Upper lobe of left lung (tissue), 6 donors: Measurements from ENCODE around the gene MARK2. TPM values are rescaled to one million over a fixed set of nuclear protein-coding genes. Genes with fewer than 3 reads are reported as not detected.

Source experiments
- ATAC-seq, 2 donors: fragments of 200-7000 bp; cut with Tn5 transposase; one replicate each; pipeline ENCODE4 v1.9.1; 2022; ENCODE audit warnings: mild to moderate bottlenecking in 2 of 2, moderate library complexity in 2 of 2; ENCODE audit not compliant: low FRiP score in 2 of 2
- DNase-seq, 2 donors: peaks; one replicate each; pipeline ENCODE4 v3.0.0-alpha.2; 2019 to 2020
- H3K27ac ChIP-seq, 4 donors: fragments of 200-600 bp; sonication (generic); one replicate each; pipeline ENCODE4 v1.5.1; 2016 to 2019
- H3K27me3 ChIP-seq, 4 donors: fragments of 200-600 bp; sonication (generic); one replicate each; pipeline ENCODE4 v1.5.1; 2017 to 2019
- H3K36me3 ChIP-seq, 4 donors: fragments of 200-600 bp; sonication (generic); one replicate each; pipeline ENCODE4 v1.5.1; 2016 to 2019
- H3K4me1 ChIP-seq, 4 donors: fragments of 200-600 bp; sonication (generic); one replicate each; pipeline ENCODE4 v1.5.1; 2018 to 2019
- H3K4me3 ChIP-seq, 4 donors: fragments of 200-600 bp; sonication (generic); one replicate each; pipeline ENCODE4 v1.5.1; 2017 to 2019; ENCODE audit warnings: mild to moderate bottlenecking in 2 of 4, moderate library complexity in 1 of 4
- H3K9me3 ChIP-seq, 4 donors: fragments of 200-600 bp; sonication (generic); one replicate each; pipeline ENCODE4 v1.5.1; 2018 to 2019
- CTCF ChIP-seq, 6 experiments: fragments of 450-650 bp in 4 of 6; fragments of 200-600 bp in 2 of 6; sonication (generic) in 2 of 6; IDR thresholded peaks; one replicate each; pipeline ENCODE4 v1.5.1; 2016 to 2019; ENCODE audit warnings: antibody characterized with exemption in 6 of 6
- EP300 ChIP-seq, 4 donors: sonication (generic); formaldehyde crosslinking; IDR thresholded peaks; one replicate each; pipeline ENCODE4 v1.5.1; 2017; ENCODE audit warnings: antibody characterized with exemption in 4 of 4, control low read depth in 2 of 4
- POLR2A ChIP-seq, 4 donors: fragments of 450-650 bp; IDR thresholded peaks; one replicate each; pipeline ENCODE4 v1.5.1; 2016 to 2017; ENCODE audit warnings: antibody characterized with exemption in 4 of 4, mild to moderate bottlenecking in 2 of 4
- POLR2AphosphoS5 ChIP-seq, 2 donors: sonication (generic); formaldehyde crosslinking; IDR thresholded peaks; one replicate each; pipeline ENCODE4 v1.5.1; 2017; ENCODE audit warnings: antibody characterized with exemption in 2 of 2
- WGBS, 2 donors: methylation state at CpG; one replicate each; pipeline ENCODE4 v1.1.5; 2017 to 2018; 5-methylcytosine and 5-hydroxymethylcytosine counted together
- total RNA-seq, 6 donors: library from RNA; depleted of rRNA in 4 of 6; stranded (reverse); fragments of >200 nt in 4 of 6; gene quantifications; one replicate each; pipeline versions ENCODE4 v1.1.0 to v1.2.1, GENCODE V29; 2016 to 2021
- donor health status: DM: no; HTN: no; CAD: no; lungs with moderate emphysema.
- donor health status: DM: no; HTN: yes; CAD: no; lungs with severe emphysema.

MARK2 gene
- total RNA-seq, 6 donors from 2014 or later: 41.7 to 67.1 (median 50.7) TPM

- WGBS, 2 donors: 35 to 47% methylated on average over 6 of the region's 6 CpGs
These were observed 35.6 kb downstream of the MARK2 start for GRCh38 chr11:63874511-63874910.

GRCh38 chr11:63875506-63876065 lies 36.7 kb downstream of the MARK2 start:
- Histone ChIP-seq H3K27ac (no peak overlapping the region), H3K27me3 (no peaks in the 10 kb centered on the region), H3K4me1 (peaks cover 47 to 70% (median 59%) of the 10 kb centered on the region in 4 donors), H3K9me3 (no peaks in the 10 kb centered on the region), H3K36me3 (peaks cover 0 to 7% (median 0%) of the 10 kb centered on the region in 4 donors), H3K4me3 (no peak overlapping the region)
- no peak for TF ChIP-seq CTCF (IDR thresholded peaks at IDR 0.05)
- TF ChIP-seq POLR2AphosphoS5 (IDR thresholded peaks at IDR 0.05): no peak
- no peak for TF ChIP-seq EP300 (IDR thresholded peaks at IDR 0.05)
- no peak for TF ChIP-seq POLR2A (IDR thresholded peaks at IDR 0.05)
- DNase-seq (no peak), ATAC-seq (no peak)
- WGBS, 2 donors: 88 to 93% methylated on average over 7 to 8 of the region's 8 CpGs

More at GRCh38 chr11:63874511-63874910, 35.6 kb downstream of the MARK2 start:
- Histone ChIP-seq H3K36me3 (peaks cover 0 to 7% (median 0%) of the 10 kb centered on the region in 4 donors), H3K4me1 (peaks cover 49 to 72% (median 62%) of the 10 kb centered on the region in 4 donors), H3K27me3 (no peaks in the 10 kb centered on the region), H3K27ac (peak overlapping the region in 2 of 4 donors; percentile 0 to 49), H3K9me3 (no peaks in the 10 kb centered on the region), H3K4me3 (no peak overlapping the region)
- DNase-seq: no peak
- ATAC-seq: no peak
- no peak for TF ChIP-seq EP300 (IDR thresholded peaks at IDR 0.05)

GRCh38 chr11:63876616-63877015 lies 37.7 kb downstream of the MARK2 start:
- H3K27me3 ChIP-seq: no peaks in the 10 kb centered on the region
- peaks cover 38 to 63% (median 53%) of the 10 kb centered on the region in 4 donors for H3K4me1 ChIP-seq
- no peak for DNase-seq
- WGBS, 2 donors: 95 to 97% methylated on average over 6 of the region's 6 CpGs
- no peak for ATAC-seq
- no peak overlapping the region for H3K4me3 ChIP-seq
- H3K36me3 ChIP-seq: peaks cover 0 to 7% (median 0%) of the 10 kb centered on the region in 4 donors
- H3K27ac ChIP-seq: no peak overlapping the region
- no peaks in the 10 kb centered on the region for H3K9me3 ChIP-seq
- TF ChIP-seq POLR2A (IDR thresholded peaks at IDR 0.05): no peak
- TF ChIP-seq CTCF (IDR thresholded peaks at IDR 0.05): no peak
- TF ChIP-seq POLR2AphosphoS5 (IDR thresholded peaks at IDR 0.05): no peak
- no peak for TF ChIP-seq EP300 (IDR thresholded peaks at IDR 0.05)

GRCh38 chr11:63877658-63878241 lies 38.8 kb downstream of the MARK2 start:
- Histone ChIP-seq H3K36me3 (peaks cover 0 to 7% (median 0%) of the 10 kb centered on the region in 4 donors), H3K27me3 (no peaks in the 10 kb centered on the region), H3K4me1 (peaks cover 31 to 56% (median 44%) of the 10 kb centered on the region in 4 donors), H3K4me3 (no peak overlapping the region), H3K9me3 (no peaks in the 10 kb centered on the region), H3K27ac (no peak overlapping the region)
- ATAC-seq: no peak
- no peak for DNase-seq
- TF ChIP-seq CTCF (IDR thresholded peaks at IDR 0.05): no peak
- no peak for TF ChIP-seq POLR2AphosphoS5 (IDR thresholded peaks at IDR 0.05)
- no peak for TF ChIP-seq POLR2A (IDR thresholded peaks at IDR 0.05)
- TF ChIP-seq EP300 (IDR thresholded peaks at IDR 0.05): no peak
- WGBS, 2 donors: 85 to 89% methylated on average over 5 to 6 of the region's 6 CpGs

GRCh38 chr11:63879598-63880402 lies 40.9 kb downstream of the MARK2 start:
- TF ChIP-seq EP300 (IDR thresholded peaks at IDR 0.05) (no peak), POLR2AphosphoS5 (IDR thresholded peaks at IDR 0.05) (no peak), CTCF (IDR thresholded peaks at IDR 0.05) (no peak), POLR2A (IDR thresholded peaks at IDR 0.05) (no peak)
- Histone ChIP-seq H3K36me3 (peaks cover 0 to 7% (median under 1%) of the 10 kb centered on the region in 4 donors), H3K4me3 (no peak overlapping the region), H3K27ac (peak overlapping the region in 1 of 4 donors; percentile 7), H3K9me3 (no peaks in the 10 kb centered on the region), H3K4me1 (peaks cover 18 to 55% (median 43%) of the 10 kb centered on the region in 4 donors), H3K27me3 (no peaks in the 10 kb centered on the region)
- WGBS, 2 donors: 55 to 57% methylated on average over 2 of the region's 2 CpGs
- DNase-seq (no peak), ATAC-seq (no peak)
